SU-DHL-6 (cell line): ENCODE results near the gene CTSK.
"Not testable (repeated sequence)": the region's sequence is repeated elsewhere in the genome, so short reads cannot be mapped to it uniquely, and the experiment has no call there.

Experiments
- H2AFZ ChIP-seq: fragments of 200-600 bp; sonication (generic); 2 replicates; pipeline ENCODE4 v1.6.1; 2014; ENCODE audit warnings: low read depth, mild to moderate bottlenecking, moderate library complexity, mixed read lengths, antibody characterized with exemption, low read length; ENCODE audit not compliant: severe bottlenecking
- H3F3A ChIP-seq: fragments of 200-600 bp; shearing (Covaris generic); 2 replicates; pipeline ENCODE4 v1.6.0; 2016; ENCODE audit warnings: antibody characterized with exemption, mild to moderate bottlenecking; ENCODE audit not compliant: insufficient read depth
- H3K27ac ChIP-seq: fragments of 200-600 bp; sonication (generic); 2 replicates; pipeline ENCODE4 v1.5.1; 2016; ENCODE audit warnings: low read depth, mild to moderate bottlenecking, low read length, moderate library complexity, mixed read lengths
- H3K27me3 ChIP-seq: fragments of 200-600 bp; sonication (generic), shearing (Covaris generic); 2 replicates; pipeline ENCODE4 v1.6.0; 2014; ENCODE audit warnings: mild to moderate bottlenecking, low read length
- H3K36me3 ChIP-seq: fragments of 200-600 bp; sonication (generic); 2 replicates; pipeline ENCODE4 v1.6.1; 2014; ENCODE audit warnings: mild to moderate bottlenecking, low read length, mixed read lengths
- H3K4me2 ChIP-seq: fragments of 300-600, 200-600 bp; shearing (Covaris generic), sonication (generic); 2 replicates; pipeline ENCODE4 v1.6.0; 2014; ENCODE audit warnings: low read length, low read depth, mild to moderate bottlenecking; ENCODE audit not compliant: poor library complexity, severe bottlenecking
- H3K4me3 ChIP-seq: fragments of 200-600 bp; sonication (generic); 2 replicates; pipeline ENCODE4 v1.5.1; 2014; ENCODE audit warnings: antibody characterized with exemption, low read length, mild to moderate bottlenecking, mixed read lengths; ENCODE audit not compliant: insufficient read depth, poor library complexity, severe bottlenecking
- H3K79me2 ChIP-seq: fragments of 200-600 bp; sonication (generic); 2 replicates; pipeline ENCODE4 v1.6.1; 2014; ENCODE audit warnings: mild to moderate bottlenecking, low read length, moderate library complexity; ENCODE audit not compliant: insufficient read depth
- H3K9ac ChIP-seq: fragments of 200-600 bp; sonication (generic); 2 replicates; pipeline ENCODE4 v1.7.0; 2014; ENCODE audit warnings: mild to moderate bottlenecking, low read length
- H3K9me2 ChIP-seq: fragments of 200-600 bp; sonication (generic); replicated peaks from 2 replicates; pipeline ENCODE4 v1.6.1; 2014; ENCODE audit warnings: low read length; ENCODE audit not compliant: insufficient read depth
- H3K9me3 ChIP-seq: fragments of 200-600 bp; sonication (generic); 2 replicates; pipeline ENCODE4 v1.6.1; 2014; ENCODE audit warnings: low read length, mixed read lengths; ENCODE audit not compliant: insufficient read depth
- H4K20me1 ChIP-seq: fragments of 200-600 bp; sonication (generic); 2 replicates; pipeline ENCODE4 v1.6.1; 2014; ENCODE audit warnings: low read depth, mild to moderate bottlenecking, antibody characterized with exemption, low read length, moderate library complexity, mixed read lengths
- EZH2phosphoT487 ChIP-seq: fragments of 200-600 bp; sonication (generic), shearing (Covaris generic); conservative IDR thresholded peaks from 2 replicates; pipeline ENCODE4 v1.6.1; 2018; ENCODE audit warnings: mild to moderate bottlenecking, antibody characterized with exemption, low read length, moderate library complexity, mixed read lengths
- TF ChIP-seq, protein P1 (sequence below): fragments of 200-600 bp; sonication (generic); IDR thresholded peaks from one replicate; pipeline ENCODE4 v1.5.1; 2017; ENCODE audit warnings: antibody characterized with exemption, mild to moderate bottlenecking, low read length, moderate library complexity; ENCODE audit not compliant: insufficient read depth, poor library complexity, severe bottlenecking

The CTSK gene

DNA sequence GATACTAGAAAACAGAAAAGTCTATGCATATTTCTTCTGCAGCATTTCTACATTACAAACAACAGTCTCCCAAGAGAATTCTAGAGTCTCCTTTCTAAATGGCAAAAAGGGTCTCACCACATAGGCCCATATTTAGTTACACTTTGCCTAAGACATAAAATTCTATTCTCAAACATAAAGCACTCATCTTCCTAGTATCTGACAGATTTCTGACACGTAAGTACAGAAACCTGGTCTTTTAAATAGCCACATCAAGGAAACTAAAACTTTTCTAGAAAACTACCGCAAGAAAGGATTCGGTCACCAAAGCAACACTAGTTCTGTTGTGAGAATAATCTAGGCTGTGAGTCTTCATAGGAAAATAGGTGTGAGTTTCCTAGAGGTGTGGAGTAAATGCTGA, 33.6 kb upstream of the CTSK start:
- Histone ChIP-seq H3K27me3 (no peaks in the 10 kb centered on the region), H2AFZ (no peak overlapping the region), H3K27ac (no peak overlapping the region), H3K9ac (no peak overlapping the region), H3F3A (no peaks in the 10 kb centered on the region), H3K36me3 (peaks cover 4% of the 10 kb centered on the region; the same call in 1 of the 2 replicates), H3K4me2 (no peak overlapping the region), H3K4me3 (no peak overlapping the region), H4K20me1 (no peaks in the 10 kb centered on the region), H3K79me2 (no peaks in the 10 kb centered on the region), H3K9me3 (no peaks in the 10 kb centered on the region), H3K9me2 (no peaks in the 10 kb centered on the region)
- no peak for TF ChIP-seq EZH2phosphoT487
- TF ChIP-seq, protein P1, sequence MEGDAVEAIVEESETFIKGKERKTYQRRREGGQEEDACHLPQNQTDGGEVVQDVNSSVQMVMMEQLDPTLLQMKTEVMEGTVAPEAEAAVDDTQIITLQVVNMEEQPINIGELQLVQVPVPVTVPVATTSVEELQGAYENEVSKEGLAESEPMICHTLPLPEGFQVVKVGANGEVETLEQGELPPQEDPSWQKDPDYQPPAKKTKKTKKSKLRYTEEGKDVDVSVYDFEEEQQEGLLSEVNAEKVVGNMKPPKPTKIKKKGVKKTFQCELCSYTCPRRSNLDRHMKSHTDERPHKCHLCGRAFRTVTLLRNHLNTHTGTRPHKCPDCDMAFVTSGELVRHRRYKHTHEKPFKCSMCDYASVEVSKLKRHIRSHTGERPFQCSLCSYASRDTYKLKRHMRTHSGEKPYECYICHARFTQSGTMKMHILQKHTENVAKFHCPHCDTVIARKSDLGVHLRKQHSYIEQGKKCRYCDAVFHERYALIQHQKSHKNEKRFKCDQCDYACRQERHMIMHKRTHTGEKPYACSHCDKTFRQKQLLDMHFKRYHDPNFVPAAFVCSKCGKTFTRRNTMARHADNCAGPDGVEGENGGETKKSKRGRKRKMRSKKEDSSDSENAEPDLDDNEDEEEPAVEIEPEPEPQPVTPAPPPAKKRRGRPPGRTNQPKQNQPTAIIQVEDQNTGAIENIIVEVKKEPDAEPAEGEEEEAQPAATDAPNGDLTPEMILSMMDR, result no peak

DNA sequence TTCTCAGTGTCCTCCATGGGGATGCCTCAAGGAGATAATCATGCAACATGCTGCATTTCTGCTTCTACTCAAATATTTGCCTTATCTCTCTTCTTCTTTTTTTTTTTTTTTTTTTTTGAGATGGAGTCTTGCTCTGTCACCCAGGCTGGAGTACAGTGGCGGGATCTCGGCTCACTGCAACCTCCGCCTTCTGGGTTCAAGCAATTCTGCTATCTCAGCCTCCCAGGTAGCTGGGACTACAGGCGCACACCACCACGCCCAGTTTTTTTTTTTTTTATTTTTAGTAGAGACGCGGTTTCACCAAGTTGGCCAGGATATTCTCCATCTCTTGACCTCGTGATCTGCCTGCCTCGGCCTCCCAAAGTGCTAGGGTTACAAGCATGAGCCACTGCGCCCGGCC, 32.8 kb upstream of the CTSK start:
- H3K9me3 ChIP-seq, H3K9me2 ChIP-seq, H3K4me2 ChIP-seq, H3K79me2 ChIP-seq, H3K9ac ChIP-seq, H3K4me3 ChIP-seq, H2AFZ ChIP-seq, H3K27ac ChIP-seq, H4K20me1 ChIP-seq, H3K27me3 ChIP-seq, H3F3A ChIP-seq, H3K36me3 ChIP-seq: not testable (repeated sequence)

DNA sequence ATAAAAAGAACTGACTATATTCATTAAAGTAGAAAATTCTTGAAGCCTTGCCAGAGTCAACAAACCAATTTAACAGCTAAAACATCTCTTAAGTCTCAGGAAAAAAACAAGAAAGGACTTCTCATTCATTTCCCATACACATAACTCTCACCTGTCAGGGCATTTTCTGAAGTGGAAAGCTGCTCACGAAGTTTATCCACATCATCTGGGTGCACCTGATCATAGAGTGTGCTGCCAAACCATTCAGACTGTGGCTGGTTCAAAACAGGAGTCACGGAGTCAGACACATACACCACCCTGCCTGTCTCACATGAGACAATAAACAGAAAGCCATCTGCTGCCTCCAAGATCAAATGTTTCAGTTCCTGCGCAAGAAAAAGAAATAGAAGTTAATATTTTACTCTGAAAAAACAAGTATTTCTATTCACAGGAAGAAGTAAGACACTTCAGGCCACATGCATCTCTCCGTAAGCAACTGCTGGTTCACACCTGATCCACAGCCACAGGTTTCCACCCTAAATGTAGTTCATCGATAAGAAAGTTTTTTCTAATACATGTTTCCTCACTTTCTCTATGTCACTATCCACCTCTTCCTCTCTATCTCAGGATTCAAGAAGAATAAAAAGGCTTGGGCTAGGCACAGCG, 28.2 kb upstream of the CTSK start:
- Histone ChIP-seq H3K36me3 (peaks cover 8% of the 10 kb centered on the region), H4K20me1 (no peaks in the 10 kb centered on the region), H3K9me3 (no peaks in the 10 kb centered on the region), H3K9ac (no peak overlapping the region), H3F3A (no peaks in the 10 kb centered on the region), H3K4me3 (no peak overlapping the region), H3K27ac (no peak overlapping the region), H3K27me3 (no peaks in the 10 kb centered on the region), H3K4me2 (no peak overlapping the region), H3K79me2 (no peaks in the 10 kb centered on the region), H2AFZ (no peak overlapping the region), H3K9me2 (no peaks in the 10 kb centered on the region)
- no peak for TF ChIP-seq EZH2phosphoT487
- TF ChIP-seq, protein P1, result no peak

DNA sequence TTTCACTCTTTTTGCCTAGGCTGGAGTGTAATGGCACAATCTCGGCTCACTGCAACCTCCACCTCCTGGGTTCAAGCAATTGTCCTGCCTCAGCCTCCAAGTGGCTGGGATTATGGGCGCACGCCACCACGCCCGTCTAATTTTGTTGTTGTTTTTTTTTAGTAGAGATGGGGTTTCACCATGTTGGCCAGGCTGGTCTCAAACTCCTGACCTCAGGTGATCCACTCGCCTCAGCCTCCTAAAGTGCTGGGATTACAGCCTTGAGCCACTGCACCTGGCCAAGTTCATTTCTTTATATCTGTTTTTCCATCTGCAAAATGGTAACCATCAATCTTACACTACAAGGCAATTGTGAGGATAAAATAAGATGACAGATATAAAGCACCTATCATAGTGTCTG, 25.9 kb upstream of the CTSK start:
- not testable (repeated sequence) for H3K36me3 ChIP-seq, H3K9ac ChIP-seq, H3K9me3 ChIP-seq, H3K4me2 ChIP-seq, H4K20me1 ChIP-seq, H2AFZ ChIP-seq, H3K9me2 ChIP-seq, H3K4me3 ChIP-seq, H3K27ac ChIP-seq, H3K79me2 ChIP-seq, H3F3A ChIP-seq, H3K27me3 ChIP-seq
